HEK293T (cell line): Measurements from ENCODE around the gene TIPARP.
A peak's percentile ranks its signal among the peaks of the same experiment; 100 is the strongest.

ENCODE experiments used
- CTCF ChIA-PET: fragments of 350-600 bp; formaldehyde crosslinking; extraction: SDS; loops from one replicate; lab custom pipeline; 2021; ENCODE audit warnings: antibody characterized with exemption, inconsistent platforms; lab: Yijun Ruan, JAX
- POLR2A ChIA-PET: fragments of 350-600 bp; formaldehyde crosslinking; extraction: SDS; loops from one replicate; lab custom pipeline; 2020; ENCODE audit warnings: antibody characterized with exemption, inconsistent platforms; lab: Yijun Ruan, JAX
- DNase-seq: peaks from one replicate; pipeline ENCODE4 v3.0.0; 2012; ENCODE audit warnings: mixed read lengths; ENCODE audit errors: extremely low spot score
- ARNT ChIP-seq: fragments of 450-650 bp; IDR thresholded peaks from 2 replicates; pipeline ENCODE4 v1.6.1; 2017; ENCODE audit warnings: mild to moderate bottlenecking
- BHLHE40 ChIP-seq: fragments of 450-650 bp; IDR thresholded peaks from 2 replicates; pipeline ENCODE4 v1.6.1; 2016; ENCODE audit warnings: mild to moderate bottlenecking, moderate library complexity, borderline replicate concordance
- CTBP1 ChIP-seq: fragments of 450-650 bp; IDR thresholded peaks from 2 replicates; pipeline ENCODE4 v1.6.1; 2016; ENCODE audit warnings: borderline replicate concordance
- ELF4 ChIP-seq: fragments of 450-650 bp; IDR thresholded peaks from 2 replicates; pipeline ENCODE4 v1.6.1; 2017; ENCODE audit warnings: antibody characterized with exemption
- FOXA1 ChIP-seq: fragments of 450-650 bp; IDR thresholded peaks from 2 replicates; pipeline ENCODE4 v1.6.1; 2016; ENCODE audit warnings: mild to moderate bottlenecking
- FOXK2 ChIP-seq: fragments of 450-650 bp; IDR thresholded peaks from 2 replicates; pipeline ENCODE4 v1.6.1; 2016; ENCODE audit warnings: mild to moderate bottlenecking
- FOXM1 ChIP-seq: fragments of 450-650 bp; IDR thresholded peaks from 2 replicates; pipeline ENCODE4 v1.6.1; 2017; ENCODE audit warnings: mild to moderate bottlenecking, borderline replicate concordance
- HDGF ChIP-seq: fragments of 450-650 bp; IDR thresholded peaks from 2 replicates; pipeline ENCODE4 v1.6.1; 2017; ENCODE audit warnings: antibody characterized with exemption, borderline replicate concordance
- L3MBTL2 ChIP-seq: fragments of 450-650 bp; conservative IDR thresholded peaks from 2 replicates; pipeline ENCODE4 v1.6.1; 2016; ENCODE audit warnings: mild to moderate bottlenecking
- LEF1 ChIP-seq: fragments of 450-650 bp; IDR thresholded peaks from 2 replicates; pipeline ENCODE4 v1.6.1; 2017; ENCODE audit warnings: mild to moderate bottlenecking, borderline replicate concordance
- NFRKB ChIP-seq: fragments of 450-650 bp; IDR thresholded peaks from 2 replicates; pipeline ENCODE4 v1.6.1; 2016; ENCODE audit warnings: mild to moderate bottlenecking, moderate library complexity
- PKNOX1 ChIP-seq: fragments of 450-650 bp; IDR thresholded peaks from 2 replicates; pipeline ENCODE4 v1.6.1; 2016
- SP1 ChIP-seq: fragments of 450-650 bp; IDR thresholded peaks from 2 replicates; pipeline ENCODE4 v1.6.1; 2017
- SUZ12 ChIP-seq: fragments of 450-650 bp; IDR thresholded peaks from 2 replicates; pipeline ENCODE4 v1.6.1; 2016; ENCODE audit warnings: mild to moderate bottlenecking
- TARDBP ChIP-seq: fragments of 450-650 bp; IDR thresholded peaks from 2 replicates; pipeline ENCODE4 v1.6.1; 2016
- ZNF384 ChIP-seq: fragments of 450-650 bp; IDR thresholded peaks from 2 replicates; pipeline ENCODE4 v1.6.1; 2016

The TIPARP gene

GRCh38 chr3:156657862-156658731 lies 16.3 kb upstream of the TIPARP start:
- DNase-seq, result no peak
- no peak for TF ChIP-seq SUZ12
- TF ChIP-seq FOXM1, result no peak
- TF ChIP-seq SP1, result no peak
- TF ChIP-seq PKNOX1, result peak; percentile 95
- no peak for TF ChIP-seq NFRKB
- no peak for TF ChIP-seq L3MBTL2
- no peak for TF ChIP-seq ARNT
- no peak for TF ChIP-seq ZNF384
- CTCF ChIA-PET, result no interaction called here
- POLR2A ChIA-PET, result interaction anchor here (1.2 kb wide), 1 partner anchor 502 kb away, joined by 3 read pairs; the partner anchor contains the start of gene CCNL1

- ChIA-PET CTCF (no interaction called here), POLR2A (interaction anchor here (1.2 kb wide), 1 partner anchor 502 kb away, joined by 3 read pairs; the partner anchor contains the start of gene CCNL1)
- no peak for DNase-seq
- TF ChIP-seq ARNT (no peak), FOXK2 (no peak), CTBP1 (no peak), LEF1 (no peak), HDGF (no peak), TARDBP (no peak), L3MBTL2 (no peak), SP1 (no peak), FOXM1 (no peak), SUZ12 (no peak), FOXA1 (no peak), PKNOX1 (no peak), ZNF384 (no peak), BHLHE40 (no peak), ELF4 (no peak)
Measured at GRCh38 chr3:156658732-156659090, 15.7 kb upstream of the TIPARP start.

- ChIA-PET POLR2A (interaction anchor here (1.2 kb wide), 1 partner anchor 501 kb away, joined by 3 read pairs; the partner anchor contains the start of gene CCNL1), CTCF (no interaction called here)
- DNase-seq, result no peak
- TF ChIP-seq L3MBTL2, result no peak
- no peak for TF ChIP-seq TARDBP
- no peak for TF ChIP-seq NFRKB
- no peak for TF ChIP-seq LEF1
- no peak for TF ChIP-seq BHLHE40
- TF ChIP-seq SP1, result no peak
- no peak for TF ChIP-seq ARNT
- TF ChIP-seq ELF4, result no peak
- TF ChIP-seq HDGF, result no peak
- no peak for TF ChIP-seq SUZ12
- no peak for TF ChIP-seq FOXA1
Measured at GRCh38 chr3:156659260-156659659, 15.1 kb upstream of the TIPARP start.

- ChIA-PET POLR2A (no interaction called here), CTCF (no interaction called here)
- no peak for DNase-seq
Measured at GRCh38 chr3:156661155-156661554, 13.2 kb upstream of the TIPARP start.

GRCh38 chr3:156664011-156664830 lies 10.2 kb upstream of the TIPARP start:
- ChIA-PET POLR2A (interaction anchor here (1.5 kb wide), 1 partner anchor 109 kb away, joined by 6 read pairs; the partner anchor contains the start of gene SSR3), CTCF (no interaction called here)
- TF ChIP-seq PKNOX1, result no peak
- no peak for DNase-seq

More at GRCh38 chr3:156661155-156661554, 13.2 kb upstream of the TIPARP start:
- no peak for TF ChIP-seq SP1
- no peak for TF ChIP-seq ELF4
- TF ChIP-seq ZNF384, result no peak
- TF ChIP-seq FOXA1, result no peak
- TF ChIP-seq BHLHE40, result no peak
- no peak for TF ChIP-seq SUZ12
- TF ChIP-seq CTBP1, result no peak
- TF ChIP-seq FOXK2, result no peak
- no peak for TF ChIP-seq ARNT
- TF ChIP-seq HDGF, result no peak
- no peak for TF ChIP-seq LEF1
- TF ChIP-seq PKNOX1, result no peak
